Glutamatergic neuron (in vitro differentiated cells): Measurements from ENCODE around the gene SELENOP. TPM values are rescaled to one million over a fixed set of nuclear protein-coding genes. Genes with fewer than 3 reads are reported as not detected.

Source experiments
- DNase-seq: peaks from one replicate; pipeline ENCODE4 v3.0.0; 2022
- H3K27ac Mint-ChIP-seq: one replicate; pipeline ENCODE4 v1.8.0; 2020; ENCODE audit warnings: mild to moderate bottlenecking, mixed read lengths, inconsistent platforms; ENCODE audit not compliant: unreplicated experiment
- H3K27me3 Mint-ChIP-seq: one replicate; pipeline ENCODE4 v1.8.0; 2020; ENCODE audit warnings: mild to moderate bottlenecking, moderate library complexity, mixed read lengths, inconsistent platforms; ENCODE audit not compliant: unreplicated experiment
- H3K36me3 Mint-ChIP-seq: one replicate; pipeline ENCODE4 v1.8.0; 2020; ENCODE audit warnings: mild to moderate bottlenecking, mixed read lengths, inconsistent platforms; ENCODE audit not compliant: unreplicated experiment
- H3K4me1 Mint-ChIP-seq: one replicate; pipeline ENCODE4 v1.8.0; 2020; ENCODE audit warnings: mild to moderate bottlenecking, low read depth, mixed read lengths, inconsistent platforms; ENCODE audit not compliant: unreplicated experiment
- H3K4me3 Mint-ChIP-seq: one replicate; pipeline ENCODE4 v1.8.0; 2020; ENCODE audit warnings: mild to moderate bottlenecking, mixed read lengths, inconsistent platforms; ENCODE audit not compliant: unreplicated experiment
- H3K9me3 Mint-ChIP-seq: one replicate; pipeline ENCODE4 v1.8.0; 2020; ENCODE audit warnings: mild to moderate bottlenecking, moderate library complexity, mixed read lengths, inconsistent platforms; ENCODE audit not compliant: unreplicated experiment
- total RNA-seq: library from RNA; stranded (reverse); fragmentation: NEBNext Ultra II Directional; extraction: Animal tissue kit (Norgen Biotek cat#: 25700); gene quantifications from one replicate; pipeline ENCODE4 v1.2.1, GENCODE V29; 2021; ENCODE audit not compliant: unreplicated experiment
- TF ChIP-seq, protein P1 (sequence below): fragments of 200-600 bp; sonication (generic); IDR thresholded peaks from one replicate; pipeline ENCODE4 v1.5.0; 2021; ENCODE audit not compliant: partially characterized antibody, unreplicated experiment

The SELENOP gene
- total RNA-seq, 1 donor from 2014 or later: 0.61 TPM

DNA sequence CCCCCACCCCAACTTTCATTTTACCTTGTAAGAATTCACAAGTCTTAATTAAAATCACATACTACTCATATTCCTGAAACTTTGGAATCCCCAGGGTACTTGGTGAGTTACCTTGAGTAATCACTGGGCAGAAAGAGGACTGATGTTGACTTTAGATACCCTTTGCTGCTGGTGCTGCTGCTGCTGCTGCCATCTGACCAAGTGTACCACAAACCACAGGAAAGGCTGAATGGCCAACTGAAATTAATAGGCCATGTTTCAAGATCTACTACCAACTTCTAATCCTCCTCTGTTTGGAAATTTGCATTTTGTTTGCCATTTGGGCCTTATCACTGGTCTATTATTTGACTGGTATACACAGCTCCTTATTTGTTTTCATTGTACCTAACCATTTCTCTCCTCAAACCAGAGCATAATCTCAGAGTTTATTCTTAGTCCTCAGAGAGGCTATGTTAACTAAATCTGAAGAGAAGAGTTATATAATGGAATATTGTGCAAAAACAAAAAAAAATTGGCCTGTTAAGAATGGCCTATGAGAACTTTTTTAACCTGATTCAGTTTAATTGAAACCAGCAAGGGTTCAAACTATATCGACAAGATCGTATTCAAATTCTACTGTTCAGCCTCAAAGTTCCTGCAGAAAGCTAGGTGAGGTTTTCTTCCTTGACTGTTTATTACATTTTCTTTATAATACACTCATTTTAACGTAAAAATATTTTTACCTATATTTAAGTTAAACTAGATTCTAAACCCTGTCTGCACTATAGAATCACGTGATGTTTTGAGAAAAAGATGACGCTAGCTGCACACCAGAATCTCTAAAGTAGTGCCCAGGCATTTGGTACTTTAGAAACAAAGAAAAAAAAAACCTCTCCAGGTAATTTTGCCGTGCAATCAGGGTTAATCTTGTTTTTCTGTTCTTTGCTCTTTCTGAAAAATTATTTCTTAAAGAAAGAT lies 13.1 kb downstream of the SELENOP start:
- Mint-ChIP-seq H3K27ac (no peak overlapping the region), H3K9me3 (no peaks in the 10 kb centered on the region), H3K27me3 (peaks cover 2% of the 10 kb centered on the region), H3K4me1 (no peaks in the 10 kb centered on the region), H3K36me3 (peaks cover 11% of the 10 kb centered on the region), H3K4me3 (no peak overlapping the region)
- DNase-seq: no peak
- TF ChIP-seq, protein P1, sequence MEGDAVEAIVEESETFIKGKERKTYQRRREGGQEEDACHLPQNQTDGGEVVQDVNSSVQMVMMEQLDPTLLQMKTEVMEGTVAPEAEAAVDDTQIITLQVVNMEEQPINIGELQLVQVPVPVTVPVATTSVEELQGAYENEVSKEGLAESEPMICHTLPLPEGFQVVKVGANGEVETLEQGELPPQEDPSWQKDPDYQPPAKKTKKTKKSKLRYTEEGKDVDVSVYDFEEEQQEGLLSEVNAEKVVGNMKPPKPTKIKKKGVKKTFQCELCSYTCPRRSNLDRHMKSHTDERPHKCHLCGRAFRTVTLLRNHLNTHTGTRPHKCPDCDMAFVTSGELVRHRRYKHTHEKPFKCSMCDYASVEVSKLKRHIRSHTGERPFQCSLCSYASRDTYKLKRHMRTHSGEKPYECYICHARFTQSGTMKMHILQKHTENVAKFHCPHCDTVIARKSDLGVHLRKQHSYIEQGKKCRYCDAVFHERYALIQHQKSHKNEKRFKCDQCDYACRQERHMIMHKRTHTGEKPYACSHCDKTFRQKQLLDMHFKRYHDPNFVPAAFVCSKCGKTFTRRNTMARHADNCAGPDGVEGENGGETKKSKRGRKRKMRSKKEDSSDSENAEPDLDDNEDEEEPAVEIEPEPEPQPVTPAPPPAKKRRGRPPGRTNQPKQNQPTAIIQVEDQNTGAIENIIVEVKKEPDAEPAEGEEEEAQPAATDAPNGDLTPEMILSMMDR: no peak

DNA sequence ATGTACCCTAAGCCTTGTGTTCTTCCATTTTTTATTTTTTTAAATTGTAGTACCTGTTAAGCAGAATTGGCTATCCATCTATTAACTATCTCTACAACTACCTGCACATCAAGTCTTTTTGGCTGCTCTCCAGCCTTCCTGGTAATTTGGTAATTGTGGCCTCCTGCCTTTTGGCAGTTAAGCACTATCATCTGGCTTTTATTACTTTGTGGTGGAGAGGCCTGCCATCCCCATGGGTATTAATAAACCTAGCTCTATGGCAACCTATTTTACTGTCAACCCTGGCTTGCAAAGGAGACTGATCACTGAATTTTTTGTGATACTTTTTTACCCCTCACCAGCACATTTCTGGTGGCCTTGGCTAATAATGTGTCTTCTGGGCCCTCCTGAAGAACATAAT lies 20.5 kb downstream of the SELENOP start:
- TF ChIP-seq, protein P1: no peak
- Mint-ChIP-seq H3K27me3 (no peaks in the 10 kb centered on the region), H3K9me3 (no peaks in the 10 kb centered on the region), H3K4me1 (peaks cover 4% of the 10 kb centered on the region), H3K27ac (no peak overlapping the region), H3K36me3 (peaks cover 30% of the 10 kb centered on the region), H3K4me3 (no peak overlapping the region)
- no peak for DNase-seq

DNA sequence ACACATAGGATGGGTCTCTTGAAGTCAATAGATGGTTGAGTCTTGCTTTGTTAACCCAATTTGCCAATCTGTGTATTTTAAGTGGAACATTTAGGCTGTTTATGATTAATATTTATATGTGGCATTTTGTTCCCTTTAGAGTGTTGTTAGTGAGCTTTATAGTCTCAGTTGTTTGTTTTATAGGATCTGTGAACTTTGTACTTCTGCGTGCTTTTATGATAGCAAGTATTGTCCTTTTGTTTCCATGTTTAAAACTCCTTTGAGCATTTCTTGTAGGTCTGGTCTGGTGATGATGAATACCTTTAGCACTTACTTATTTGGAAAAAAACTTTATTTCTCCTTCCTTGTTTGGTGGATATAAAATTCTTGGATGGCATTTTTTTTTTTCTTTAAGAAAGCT lies 23.8 kb downstream of the SELENOP start:
- DNase-seq: no peak
- Mint-ChIP-seq H3K36me3 (peaks cover 43% of the 10 kb centered on the region), H3K27me3 (no peaks in the 10 kb centered on the region), H3K27ac (no peak overlapping the region), H3K4me1 (peaks cover 3% of the 10 kb centered on the region), H3K9me3 (peaks cover 3% of the 10 kb centered on the region), H3K4me3 (no peak overlapping the region)
- TF ChIP-seq, protein P1: no peak

DNA sequence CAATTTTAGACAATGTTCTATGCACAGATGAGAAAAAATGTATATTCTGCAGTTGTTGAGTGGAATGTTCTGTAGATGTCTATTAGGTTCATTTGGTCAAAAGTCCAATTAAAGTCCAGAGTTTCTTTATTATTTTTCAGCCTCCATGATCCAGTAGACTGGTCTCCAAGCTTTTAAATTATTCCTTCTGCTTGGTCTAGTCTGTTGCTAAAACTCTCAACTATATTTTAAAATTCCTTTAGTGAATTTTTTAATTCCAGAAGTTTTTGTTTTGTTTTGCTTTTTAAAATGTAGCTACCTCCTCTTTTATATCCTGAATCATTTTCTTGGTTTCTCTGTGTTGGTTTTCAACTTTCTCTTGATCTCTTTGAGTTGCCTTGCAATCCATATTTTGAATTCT lies 24.6 kb downstream of the SELENOP start:
- no peak overlapping the region for H3K27ac Mint-ChIP-seq
- TF ChIP-seq, protein P1: no peak
- no peaks in the 10 kb centered on the region for H3K4me1 Mint-ChIP-seq
- no peak for DNase-seq
- H3K27me3 Mint-ChIP-seq: no peaks in the 10 kb centered on the region
- H3K9me3 Mint-ChIP-seq: peaks cover 3% of the 10 kb centered on the region
- no peak overlapping the region for H3K4me3 Mint-ChIP-seq
- peaks cover 43% of the 10 kb centered on the region for H3K36me3 Mint-ChIP-seq

DNA sequence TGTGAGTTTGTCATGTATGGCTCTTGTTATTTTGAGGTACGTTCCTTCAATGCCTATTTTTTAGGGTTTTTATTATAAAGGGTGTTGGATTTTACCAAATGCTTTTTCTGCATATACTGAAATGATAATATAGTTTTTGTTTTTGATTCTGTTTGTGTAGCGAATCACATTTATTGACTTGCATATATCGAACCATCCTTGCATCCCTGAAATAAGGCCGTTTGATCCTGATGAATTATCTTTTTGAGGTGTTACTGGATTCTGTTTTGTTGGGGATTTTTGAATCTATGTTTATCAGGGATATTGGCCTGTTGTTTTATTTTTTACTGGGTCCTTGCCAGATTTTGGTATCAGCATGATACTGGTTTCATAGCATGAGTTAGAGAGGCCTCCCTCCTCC lies 25.9 kb downstream of the SELENOP start:
- no peak for DNase-seq
- Mint-ChIP-seq H3K4me3 (no peak overlapping the region), H3K27ac (no peak overlapping the region), H3K36me3 (peaks cover 43% of the 10 kb centered on the region), H3K27me3 (no peaks in the 10 kb centered on the region), H3K4me1 (no peaks in the 10 kb centered on the region), H3K9me3 (peaks cover 3% of the 10 kb centered on the region)
- TF ChIP-seq, protein P1: no peak
